Activated CD8-positive, alpha-beta T cell treated with anti-CD3 and anti-CD28 coated beads for 36 hours (primary cell): ENCODE measurements around the gene SERPINF2. TPM values are rescaled to one million over a fixed set of nuclear protein-coding genes. Genes with fewer than 3 reads are reported as not detected.

Source experiments
- ATAC-seq: fragments of 200-7000 bp; cut with Tn5 transposase; one replicate; pipeline ENCODE4 v1.10.0; 2021; ENCODE audit warnings: mild to moderate bottlenecking, moderate library complexity
- CTCF ChIA-PET: fragments of 350-600 bp; sonication (Branson Sonifier 250); formaldehyde crosslinking; loops from one replicate; lab custom pipeline; 2021; ENCODE audit warnings: antibody characterized with exemption; lab: Charles Lee
- POLR2A ChIA-PET: fragments of 350-600 bp; sonication (Branson Sonifier 250); formaldehyde crosslinking; loops from one replicate; lab custom pipeline; 2021; ENCODE audit warnings: antibody characterized with exemption; lab: Charles Lee
- DNase-seq: peaks from one replicate; pipeline ENCODE4 v3.0.0-alpha.2; 2020
- H3K27ac Mint-ChIP-seq: one replicate; pipeline ENCODE4 v1.8.0; 2021; ENCODE audit warnings: mild to moderate bottlenecking, mixed read lengths
- H3K27me3 Mint-ChIP-seq: one replicate; pipeline ENCODE4 v1.8.0; 2021; ENCODE audit warnings: mixed read lengths
- H3K36me3 Mint-ChIP-seq: one replicate; pipeline ENCODE4 v1.8.0; 2021; ENCODE audit warnings: low read depth, mixed read lengths
- H3K4me1 Mint-ChIP-seq: one replicate; pipeline ENCODE4 v1.8.0; 2021; ENCODE audit warnings: low read depth, mixed read lengths
- H3K4me3 Mint-ChIP-seq: one replicate; pipeline ENCODE4 v1.8.0; 2021; ENCODE audit warnings: mild to moderate bottlenecking, moderate library complexity, mixed read lengths
- H3K9me3 Mint-ChIP-seq: one replicate; pipeline ENCODE4 v1.8.0; 2021; ENCODE audit warnings: mixed read lengths
- intact Hi-C: fragments of 100-400 bp; cut with micrococcal nuclease; formaldehyde crosslinking; loops from one replicate; pipeline ENCODE4 v1.10.0; 2022
- total RNA-seq, 2 experiments: library from RNA; stranded (reverse); gene quantifications; one replicate each; pipeline ENCODE4 v1.2.3, GENCODE V29; 2021
- TF ChIP-seq, protein P1 (sequence below): fragments of 200-600 bp; IDR thresholded peaks from one replicate; pipeline ENCODE4 v1.8.0; 2022; ENCODE audit warnings: antibody characterized with exemption, mild to moderate bottlenecking

SERPINF2 gene
- total RNA-seq, 2 experiments from 2014 or later = 0.11 to 0.18 TPM

DNA sequence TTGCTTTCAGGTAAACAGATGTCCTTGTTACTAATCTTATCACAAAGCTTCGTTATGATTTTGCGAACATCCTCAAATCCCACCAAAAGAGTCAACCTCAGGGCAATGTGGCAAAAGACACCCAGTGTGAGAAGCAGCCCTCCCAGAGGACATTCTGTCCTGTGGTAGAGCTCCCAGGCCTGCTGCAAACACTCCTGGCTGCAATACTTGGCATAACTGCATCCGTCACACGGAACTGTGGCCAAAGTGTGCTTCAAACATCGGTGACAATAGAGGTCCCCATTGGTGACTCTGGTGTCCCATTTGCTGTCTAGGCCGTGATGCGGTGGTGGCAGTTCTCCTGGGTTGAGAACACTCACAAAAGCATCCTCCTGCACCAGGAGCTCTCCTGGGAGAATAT lies 57.6 kb downstream of the SERPINF2 start:
- ChIA-PET POLR2A (no interaction called here), CTCF (interaction anchor here (1.9 to 2.0 kb wide), 2 partner anchors 36 to 79 kb away, joined by 5 read pairs; no protein-coding TSS in a partner anchor)
- Mint-ChIP-seq H3K9me3 (no peaks in the 10 kb centered on the region), H3K4me3 (no peak overlapping the region), H3K27me3 (no peaks in the 10 kb centered on the region), H3K4me1 (peaks cover 10% of the 10 kb centered on the region), H3K27ac (no peak overlapping the region), H3K36me3 (peaks cover 36% of the 10 kb centered on the region)
- intact Hi-C loops = no loop called here
- ATAC-seq = no peak
- DNase-seq = no peak
- TF ChIP-seq, protein P1, sequence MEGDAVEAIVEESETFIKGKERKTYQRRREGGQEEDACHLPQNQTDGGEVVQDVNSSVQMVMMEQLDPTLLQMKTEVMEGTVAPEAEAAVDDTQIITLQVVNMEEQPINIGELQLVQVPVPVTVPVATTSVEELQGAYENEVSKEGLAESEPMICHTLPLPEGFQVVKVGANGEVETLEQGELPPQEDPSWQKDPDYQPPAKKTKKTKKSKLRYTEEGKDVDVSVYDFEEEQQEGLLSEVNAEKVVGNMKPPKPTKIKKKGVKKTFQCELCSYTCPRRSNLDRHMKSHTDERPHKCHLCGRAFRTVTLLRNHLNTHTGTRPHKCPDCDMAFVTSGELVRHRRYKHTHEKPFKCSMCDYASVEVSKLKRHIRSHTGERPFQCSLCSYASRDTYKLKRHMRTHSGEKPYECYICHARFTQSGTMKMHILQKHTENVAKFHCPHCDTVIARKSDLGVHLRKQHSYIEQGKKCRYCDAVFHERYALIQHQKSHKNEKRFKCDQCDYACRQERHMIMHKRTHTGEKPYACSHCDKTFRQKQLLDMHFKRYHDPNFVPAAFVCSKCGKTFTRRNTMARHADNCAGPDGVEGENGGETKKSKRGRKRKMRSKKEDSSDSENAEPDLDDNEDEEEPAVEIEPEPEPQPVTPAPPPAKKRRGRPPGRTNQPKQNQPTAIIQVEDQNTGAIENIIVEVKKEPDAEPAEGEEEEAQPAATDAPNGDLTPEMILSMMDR = no peak

DNA sequence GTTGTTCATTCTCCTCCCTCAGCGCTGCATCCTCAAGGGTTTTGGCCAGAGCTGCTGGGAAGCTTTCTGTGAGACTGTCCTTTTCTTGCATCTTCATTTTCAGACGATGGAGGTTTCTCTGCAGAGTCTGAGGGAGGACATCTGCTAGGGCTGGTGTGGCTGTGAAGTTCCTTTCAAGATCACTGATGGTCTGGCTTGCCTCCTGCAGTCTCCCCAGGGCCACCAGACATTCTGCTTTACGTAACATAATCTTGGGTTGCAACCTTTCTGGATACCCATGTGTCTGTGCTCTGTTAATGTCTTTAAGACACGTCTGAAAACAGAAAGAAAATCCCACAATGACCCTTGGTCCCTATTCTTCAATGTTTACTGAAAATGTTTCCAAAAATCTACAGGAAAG lies 58.0 kb downstream of the SERPINF2 start:
- ChIA-PET CTCF (interaction anchor here (1.9 to 2.0 kb wide), 2 partner anchors 36 to 80 kb away, joined by 5 read pairs; no protein-coding TSS in a partner anchor), POLR2A (no interaction called here)
- ATAC-seq (no peak), DNase-seq (no peak)
- Mint-ChIP-seq H3K27me3 (no peaks in the 10 kb centered on the region), H3K36me3 (peaks cover 36% of the 10 kb centered on the region), H3K4me1 (peaks cover 10% of the 10 kb centered on the region), H3K9me3 (no peaks in the 10 kb centered on the region), H3K4me3 (no peak overlapping the region), H3K27ac (no peak overlapping the region)
- intact Hi-C loops = no loop called here
- TF ChIP-seq, protein P1 = no peak

DNA sequence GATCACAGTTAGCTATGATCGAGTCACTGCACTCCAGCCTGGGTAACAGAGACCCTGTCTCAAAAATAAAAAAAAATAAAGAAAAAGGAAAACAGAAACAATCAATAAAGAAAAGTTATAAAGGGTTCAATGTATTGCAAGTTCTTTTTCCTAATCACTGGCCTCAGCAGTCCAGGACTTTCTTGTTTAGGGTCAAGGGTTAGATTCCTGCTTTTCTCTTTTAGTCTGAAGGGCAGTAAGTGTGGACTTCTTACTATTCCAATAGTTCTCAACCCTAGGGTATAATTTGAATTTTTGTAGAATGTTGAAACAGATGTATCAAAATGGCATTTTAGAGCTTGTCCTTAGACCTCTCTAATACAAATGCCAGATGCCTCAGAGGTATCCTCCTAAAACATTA lies 59.8 kb downstream of the SERPINF2 start:
- Mint-ChIP-seq H3K27ac (no peak overlapping the region), H3K4me1 (peaks cover under 1% of the 10 kb centered on the region), H3K9me3 (no peaks in the 10 kb centered on the region), H3K36me3 (peaks cover 27% of the 10 kb centered on the region), H3K4me3 (no peak overlapping the region), H3K27me3 (no peaks in the 10 kb centered on the region)
- TF ChIP-seq, protein P1 = no peak
- ChIA-PET CTCF (no interaction called here), POLR2A (interaction anchor here (1.0 kb wide), 1 partner anchor 32 kb away, joined by 3 read pairs; no protein-coding TSS in a partner anchor)
- DNase-seq (no peak), ATAC-seq (no peak)
- intact Hi-C loops = no loop called here

DNA sequence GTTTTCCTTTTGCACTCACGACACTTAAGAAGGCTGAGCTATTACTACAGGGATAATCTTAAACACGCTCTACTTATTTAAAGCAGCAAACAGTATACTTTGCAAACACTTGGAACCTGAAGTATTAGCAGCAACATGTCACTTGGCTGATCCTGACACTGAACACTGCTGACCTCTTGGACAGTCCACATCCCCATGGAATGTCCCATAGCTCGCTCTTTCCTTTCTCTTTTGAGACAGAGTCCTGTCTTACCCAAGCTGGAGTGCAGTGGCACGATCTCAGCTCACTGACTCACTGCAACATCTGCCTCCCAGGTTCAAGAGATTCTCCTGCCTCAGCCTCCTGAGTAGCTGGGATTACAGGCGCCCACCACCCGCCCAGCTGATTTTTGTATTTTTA lies 60.6 kb downstream of the SERPINF2 start:
- intact Hi-C loops = no loop called here
- Mint-ChIP-seq H3K36me3 (peaks cover 29% of the 10 kb centered on the region), H3K9me3 (no peaks in the 10 kb centered on the region), H3K27ac (no peak overlapping the region), H3K27me3 (no peaks in the 10 kb centered on the region), H3K4me1 (no peaks in the 10 kb centered on the region), H3K4me3 (no peak overlapping the region)
- ChIA-PET POLR2A (interaction anchor here (0.6 kb wide), 2 partner anchors 106 to 189 kb away, joined by 3 read pairs; no protein-coding TSS in a partner anchor), CTCF (no interaction called here)
- DNase-seq (no peak), ATAC-seq (no peak)
- TF ChIP-seq, protein P1 = no peak

Other genes with a start within 250 kb of the SERPINF2 start
- gene INPP5K, start 226.3 kb upstream of the SERPINF2 start, total RNA-seq = 10 to 100 TPM; 16.5 to 16.7 TPM
- gene PITPNA, start 180.1 kb upstream of the SERPINF2 start, total RNA-seq = 10 to 100 TPM; 31.7 to 34.4 TPM
- gene SLC43A2, start 114.0 kb upstream of the SERPINF2 start, total RNA-seq = 1 to 10 TPM; 5.6 to 5.7 TPM
- gene SCARF1, start 97.1 kb upstream of the SERPINF2 start, total RNA-seq = 1 to 10 TPM; 3.2 to 4.1 TPM
- gene RILP, start 93.0 kb upstream of the SERPINF2 start, total RNA-seq = 1 to 10 TPM; 5.3 to 6.1 TPM
- 100 to 1,000 TPM; 370 to 428 TPM for gene PRPF8, start 58.0 kb upstream of the SERPINF2 start, total RNA-seq
- under 1 TPM; 0.07 to 0.09 TPM for gene TLCD2, start 32.5 kb upstream of the SERPINF2 start, total RNA-seq
- gene WDR81, start 18.2 kb upstream of the SERPINF2 start, total RNA-seq = 1 to 10 TPM; 7.0 to 8.0 TPM
- gene SERPINF1, start 19.2 kb downstream of the SERPINF2 start, total RNA-seq = 1 to 10 TPM; 6.8 to 6.9 TPM
- 10 to 100 TPM; 22.2 to 22.7 TPM for gene SMYD4, start 87.0 kb downstream of the SERPINF2 start, total RNA-seq
- gene RPA1, start 87.1 kb downstream of the SERPINF2 start, total RNA-seq = 100 to 1,000 TPM; 189 to 197 TPM